ENCODE results near the gene INPP5A.
"Not testable (repeated sequence)": the region's sequence is repeated elsewhere in the genome, so short reads cannot be mapped to it uniquely, and the experiment has no call there.

INPP5A gene

GRCh38 chr10:132679640-132680039, 142.1 kb downstream of the INPP5A start:
- no peak for DNase-seq (ENCODE audit: low read depth)
- no peak for TF ChIP-seq CTCF (IDR thresholded peaks at IDR 0.05; ENCODE audit: low read depth, low read length, missing control alignments)
- no peak overlapping the region for H3K4me3 ChIP-seq (ENCODE audit: low read depth, low read length)

GRCh38 chr10:132680741-132681140, 143.2 kb downstream of the INPP5A start:
- not testable (repeated sequence) for H3K4me3 ChIP-seq (ENCODE audit: low read depth, low read length); DNase-seq (ENCODE audit: low read depth)

- no peak for DNase-seq (ENCODE audit: low read depth)
- no peak overlapping the region for H3K4me3 ChIP-seq (ENCODE audit: low read depth, low read length)
- no peak for TF ChIP-seq CTCF (IDR thresholded peaks at IDR 0.05; ENCODE audit: low read depth, low read length, missing control alignments)
These were observed 144.5 kb downstream of the INPP5A start for GRCh38 chr10:132681858-132682755.

GRCh38 chr10:132684164-132684891, 146.7 kb downstream of the INPP5A start:
- no peak overlapping the region for H3K4me3 ChIP-seq (ENCODE audit: low read depth, low read length)
- DNase-seq (ENCODE audit: low read depth), result no peak
- TF ChIP-seq CTCF (IDR thresholded peaks at IDR 0.05; ENCODE audit: low read depth, low read length, missing control alignments), result no peak

- no peak for TF ChIP-seq CTCF (IDR thresholded peaks at IDR 0.05; ENCODE audit: low read depth, low read length, missing control alignments)
- DNase-seq (ENCODE audit: low read depth), result no peak
- no peak overlapping the region for H3K4me3 ChIP-seq (ENCODE audit: low read depth, low read length)
These were observed 147.7 kb downstream of the INPP5A start for GRCh38 chr10:132685101-132685891.

GRCh38 chr10:132685921-132686680, 148.5 kb downstream of the INPP5A start:
- H3K4me3 ChIP-seq (ENCODE audit: low read depth, low read length), result no peak overlapping the region
- DNase-seq (ENCODE audit: low read depth), result no peak
- TF ChIP-seq CTCF (IDR thresholded peaks at IDR 0.05; ENCODE audit: low read depth, low read length, missing control alignments), result no peak

Data from GM12864 (cell line).